Right lobe of liver (tissue), 4 donors: ENCODE results near the gene TAMM41.

Source experiments
- CTCF ChIP-seq, 4 donors: fragments of 200-600 bp in 3 of 4; fragments of 450-650 bp in 1 of 4; IDR thresholded peaks; one replicate each; pipeline versions ENCODE4 v1.5.1 to v1.8.0; 2016 to 2022; ENCODE audit warnings: antibody characterized with exemption in 4 of 4, mild to moderate bottlenecking in 2 of 4
- POLR2A ChIP-seq: fragments of 450-650 bp; IDR thresholded peaks from one replicate; pipeline ENCODE4 v1.6.1; 2017; ENCODE audit warnings: antibody characterized with exemption, mild to moderate bottlenecking
- donor health status: DM: no; HTN: no; CAD: no.
- donor health status: DM: no; HTN: no; CAD: no.
- donor health status: DM: no; HTN: yes; CAD: no.

- TF ChIP-seq CTCF (IDR thresholded peaks at IDR 0.05) (no peak), POLR2A (no peak)
Observed at GRCh38 chr3:11832981-11833905, 13.4 kb downstream of the TAMM41 start.
